ENCODE data around the gene MLH1. TPM values are rescaled to one million over a fixed set of nuclear protein-coding genes. Genes with fewer than 3 reads are reported as not detected.

Gene MLH1
- total RNA-seq, 1 experiment from 2014 or later = 50.6 TPM

- Histone ChIP-seq H3K27me3 (replicated peaks; ENCODE audit: insufficient read depth, low read depth, low read length, poor library complexity) (no peaks in the 10 kb centered on the region), H3K27ac (ENCODE audit: low read depth, low read length, poor library complexity, severe bottlenecking) (no peak overlapping the region), H3K4me3 (ENCODE audit: low read depth, low read length, poor library complexity, severe bottlenecking) (no peak overlapping the region), H3K36me3 (ENCODE audit: insufficient read depth, low read length, poor library complexity, severe bottlenecking) (peaks cover 82% of the 10 kb centered on the region), H3K4me1 (ENCODE audit: insufficient read depth, low read length, poor library complexity, severe bottlenecking) (no peaks in the 10 kb centered on the region), H3K9me3 (ENCODE audit: low read depth, low read length, poor library complexity, severe bottlenecking) (peaks cover 20% of the 10 kb centered on the region)
- POLR2A ChIA-PET (ENCODE audit: low non-redundant PET) = no interaction called here
- CTCF ChIA-PET = no interaction called here
- BruUV-seq (replicated peaks) = no TSS peak
- intact Hi-C loops (cut with micrococcal nuclease; ENCODE audit: unreplicated experiment) = no loop called here
- no peak for DNase-seq (ENCODE audit: low spot score)
- TF ChIP-seq CTCF (conservative IDR thresholded peaks at IDR 0.05; ENCODE audit: low read depth, low read length) (no peak), EZH2 (IDR thresholded peaks at IDR 0.05; ENCODE audit: borderline replicate concordance, low read depth, low read length, poor library complexity, severe bottlenecking) (no peak)
Observed at GRCh38 chr3:37037352-37037751, 44.0 kb downstream of the MLH1 start.

GRCh38 chr3:37039161-37039846, 46.0 kb downstream of the MLH1 start:
- Histone ChIP-seq H3K9me3 (ENCODE audit: low read depth, low read length, poor library complexity, severe bottlenecking) (peaks cover 20% of the 10 kb centered on the region), H3K36me3 (ENCODE audit: insufficient read depth, low read length, poor library complexity, severe bottlenecking) (peaks cover 73% of the 10 kb centered on the region), H3K27me3 (replicated peaks; ENCODE audit: insufficient read depth, low read depth, low read length, poor library complexity) (no peaks in the 10 kb centered on the region), H3K4me1 (ENCODE audit: insufficient read depth, low read length, poor library complexity, severe bottlenecking) (no peaks in the 10 kb centered on the region), H3K4me3 (ENCODE audit: low read depth, low read length, poor library complexity, severe bottlenecking) (no peak overlapping the region), H3K27ac (ENCODE audit: low read depth, low read length, poor library complexity, severe bottlenecking) (no peak overlapping the region)
- DNase-seq (ENCODE audit: low spot score) = no peak
- POLR2A ChIA-PET (ENCODE audit: low non-redundant PET) = no interaction called here
- intact Hi-C loops (cut with micrococcal nuclease; ENCODE audit: unreplicated experiment) = no loop called here
- CTCF ChIA-PET = no interaction called here
- BruUV-seq (replicated peaks) = no TSS peak
- no peak for TF ChIP-seq EZH2 (IDR thresholded peaks at IDR 0.05; ENCODE audit: borderline replicate concordance, low read depth, low read length, poor library complexity, severe bottlenecking)

GRCh38 chr3:37040231-37040630, 46.9 kb downstream of the MLH1 start:
- Histone ChIP-seq H3K27me3 (replicated peaks; ENCODE audit: insufficient read depth, low read depth, low read length, poor library complexity) (no peaks in the 10 kb centered on the region), H3K9me3 (ENCODE audit: low read depth, low read length, poor library complexity, severe bottlenecking) (peaks cover 16% of the 10 kb centered on the region), H3K4me3 (ENCODE audit: low read depth, low read length, poor library complexity, severe bottlenecking) (no peak overlapping the region), H3K4me1 (ENCODE audit: insufficient read depth, low read length, poor library complexity, severe bottlenecking) (no peaks in the 10 kb centered on the region), H3K36me3 (ENCODE audit: insufficient read depth, low read length, poor library complexity, severe bottlenecking) (peaks cover 64% of the 10 kb centered on the region), H3K27ac (ENCODE audit: low read depth, low read length, poor library complexity, severe bottlenecking) (no peak overlapping the region)
- CTCF ChIA-PET = no interaction called here
- DNase-seq (ENCODE audit: low spot score) = no peak
- no peak for TF ChIP-seq CTCF (conservative IDR thresholded peaks at IDR 0.05; ENCODE audit: low read depth, low read length)
- no peak for TF ChIP-seq EZH2 (IDR thresholded peaks at IDR 0.05; ENCODE audit: borderline replicate concordance, low read depth, low read length, poor library complexity, severe bottlenecking)
- BruUV-seq (replicated peaks) = no TSS peak
- POLR2A ChIA-PET (ENCODE audit: low non-redundant PET) = no interaction called here
- intact Hi-C loops (cut with micrococcal nuclease; ENCODE audit: unreplicated experiment) = no loop called here
